Activated CD4-positive, alpha-beta memory T cell treated with anti-CD3 and anti-CD28 coated beads, Interleukin-2, amount 10 ng/mL, durations not matched to agents 7 days and 5 days (primary cell): Measurements from ENCODE around the gene CNTNAP1. TPM values are rescaled to one million over a fixed set of nuclear protein-coding genes. Genes with fewer than 3 reads are reported as not detected.

ENCODE experiments used
- CTCF ChIA-PET: fragments of 350-600 bp; sonication (Branson Sonifier 250); formaldehyde crosslinking; loops from one replicate; lab custom pipeline; 2021; ENCODE audit warnings: antibody characterized with exemption, inconsistent platforms; lab: Charles Lee
- POLR2A ChIA-PET: fragments of 350-600 bp; sonication (Branson Sonifier 250); formaldehyde crosslinking; loops from one replicate; lab custom pipeline; 2021; ENCODE audit warnings: antibody characterized with exemption; lab: Charles Lee
- DNase-seq: peaks from one replicate; pipeline ENCODE4 v3.0.0-alpha.2; 2020
- H3K27ac Mint-ChIP-seq: one replicate; pipeline ENCODE4 v1.8.0; 2021; ENCODE audit warnings: mild to moderate bottlenecking, mixed read lengths
- H3K27me3 Mint-ChIP-seq: one replicate; pipeline ENCODE4 v1.8.0; 2021; ENCODE audit warnings: mixed read lengths
- H3K36me3 Mint-ChIP-seq: one replicate; pipeline ENCODE4 v1.8.0; 2021; ENCODE audit warnings: low read depth, mixed read lengths
- H3K4me1 Mint-ChIP-seq: one replicate; pipeline ENCODE4 v1.8.0; 2021; ENCODE audit warnings: mixed read lengths
- H3K4me3 Mint-ChIP-seq: one replicate; pipeline ENCODE4 v1.8.0; 2021; ENCODE audit warnings: mild to moderate bottlenecking, mixed read lengths
- H3K9me3 Mint-ChIP-seq: one replicate; pipeline ENCODE4 v1.8.0; 2021; ENCODE audit warnings: mixed read lengths
- total RNA-seq, 2 experiments: library from RNA; stranded (reverse); gene quantifications; one replicate each; pipeline ENCODE4 v1.2.3, GENCODE V29; 2021

CNTNAP1 gene
- total RNA-seq, 2 experiments from 2014 or later = 1.2 TPM

- H3K9me3 Mint-ChIP-seq = no peaks in the 10 kb centered on the region
- peaks cover 40% of the 10 kb centered on the region for H3K4me1 Mint-ChIP-seq
- H3K4me3 Mint-ChIP-seq = no peak overlapping the region
- peaks cover 54% of the 10 kb centered on the region for H3K27me3 Mint-ChIP-seq
- CTCF ChIA-PET = interaction anchor here (0.6 to 2.2 kb wide), 4 partner anchors 13 to 96 kb away, joined by 3 to 6 read pairs (median 4); partner anchors contain the start of gene TUBG1
- H3K36me3 Mint-ChIP-seq = no peaks in the 10 kb centered on the region
- no peak overlapping the region for H3K27ac Mint-ChIP-seq
- POLR2A ChIA-PET = interaction anchor here (1.1 kb wide), 1 partner anchor 65 kb away, joined by 4 read pairs; the partner anchor contains the start of genes RETREG3 and TUBG1
- DNase-seq = peak; percentile 22
Observed at GRCh38 chr17:42673885-42674754, 8.2 kb upstream of the CNTNAP1 start.

GRCh38 chr17:42674755-42675347 lies 7.5 kb upstream of the CNTNAP1 start:
- CTCF ChIA-PET = interaction anchor here (0.6 to 2.2 kb wide), 4 partner anchors 14 to 96 kb away, joined by 3 to 6 read pairs (median 4); partner anchors contain the start of gene TUBG1
- peaks cover 46% of the 10 kb centered on the region for H3K4me1 Mint-ChIP-seq
- no peaks in the 10 kb centered on the region for H3K9me3 Mint-ChIP-seq
- H3K4me3 Mint-ChIP-seq = peak overlapping the region; percentile 5
- H3K27ac Mint-ChIP-seq = no peak overlapping the region
- no peak for DNase-seq
- POLR2A ChIA-PET = interaction anchor here (1.1 kb wide), 1 partner anchor 65 kb away, joined by 4 read pairs; the partner anchor contains the start of genes RETREG3 and TUBG1
- peaks cover 49% of the 10 kb centered on the region for H3K27me3 Mint-ChIP-seq
- no peaks in the 10 kb centered on the region for H3K36me3 Mint-ChIP-seq

- Mint-ChIP-seq H3K4me1 (peaks cover 47% of the 10 kb centered on the region), H3K4me3 (no peak overlapping the region), H3K27ac (no peak overlapping the region), H3K36me3 (no peaks in the 10 kb centered on the region), H3K27me3 (peaks cover 49% of the 10 kb centered on the region), H3K9me3 (no peaks in the 10 kb centered on the region)
- DNase-seq = no peak
- ChIA-PET CTCF (interaction anchor here (1.3 to 2.2 kb wide), 2 partner anchors 97 kb away, joined by 3 to 6 read pairs; no protein-coding TSS in a partner anchor), POLR2A (interaction anchor here (1.4 to 4.8 kb wide), 4 partner anchors 9 to 98 kb away, joined by 4 to 36 read pairs (median 4); partner anchors contain the start of genes PSMC3IP, RETREG3, TUBG1 and VPS25)
Observed at GRCh38 chr17:42675348-42675964, 6.9 kb upstream of the CNTNAP1 start.

- ChIA-PET CTCF (interaction anchor here (1.3 kb wide), 1 partner anchor 98 kb away, joined by 3 read pairs; no protein-coding TSS in a partner anchor), POLR2A (interaction anchor here (1.4 to 4.8 kb wide), 4 partner anchors 9 to 98 kb away, joined by 4 to 36 read pairs (median 4); partner anchors contain the start of genes PSMC3IP, RETREG3, TUBG1 and VPS25)
- Mint-ChIP-seq H3K27ac (no peak overlapping the region), H3K36me3 (no peaks in the 10 kb centered on the region), H3K27me3 (peaks cover 46% of the 10 kb centered on the region), H3K9me3 (no peaks in the 10 kb centered on the region), H3K4me3 (peak overlapping the region; percentile 77), H3K4me1 (peaks cover 45% of the 10 kb centered on the region)
- peak; percentile 28 for DNase-seq
Observed at GRCh38 chr17:42675965-42676423, 6.3 kb upstream of the CNTNAP1 start.

- POLR2A ChIA-PET = interaction anchor here (0.6 to 4.8 kb wide), 7 partner anchors 8 to 322 kb away, joined by 3 to 36 read pairs (median 4); partner anchors contain the start of genes PSMC3IP, RETREG3, RPL27 and TUBG1
- peaks cover 45% of the 10 kb centered on the region for H3K27me3 Mint-ChIP-seq
- peak within 1 kb of the TSS; percentile 77 for H3K4me3 Mint-ChIP-seq
- DNase-seq = peak; percentile 31
- H3K36me3 Mint-ChIP-seq = no peaks in the 10 kb centered on the region
- H3K27ac Mint-ChIP-seq = peak within 1 kb of the TSS; percentile 77
- CTCF ChIA-PET = interaction anchor here (1.3 to 4.8 kb wide), 3 partner anchors 67 to 98 kb away, joined by 3 to 62 read pairs (median 14); partner anchors contain the start of genes PSMC3IP, RETREG3 and TUBG1
- H3K9me3 Mint-ChIP-seq = no peaks in the 10 kb centered on the region
- peaks cover 46% of the 10 kb centered on the region for H3K4me1 Mint-ChIP-seq
Observed at GRCh38 chr17:42676424-42677011, 5.8 kb upstream of the CNTNAP1 start, which contains the start of gene PLEKHH3. PLEKHH3 (minus strand) TSS chr17:42676994; CDS start chr17:42676563, 431 bp downstream.

GRCh38 chr17:42677012-42677857 lies 5.1 kb upstream of the CNTNAP1 start:
- no peaks in the 10 kb centered on the region for H3K36me3 Mint-ChIP-seq
- peaks cover 50% of the 10 kb centered on the region for H3K4me1 Mint-ChIP-seq
- POLR2A ChIA-PET = interaction anchor here (0.6 to 4.8 kb wide), 9 partner anchors 8 to 321 kb away, joined by 3 to 36 read pairs (median 5); partner anchors contain the start of genes NAGLU, PSMC3IP, RETREG3 and RPL27
- DNase-seq = peak; percentile 100
- peak overlapping the region; percentile 77 for H3K27ac Mint-ChIP-seq
- no peaks in the 10 kb centered on the region for H3K9me3 Mint-ChIP-seq
- peaks cover 47% of the 10 kb centered on the region for H3K27me3 Mint-ChIP-seq
- peak overlapping the region; percentile 77 for H3K4me3 Mint-ChIP-seq
- CTCF ChIA-PET = interaction anchor here (3.4 to 4.8 kb wide), 2 partner anchors 68 to 98 kb away, joined by 14 to 62 read pairs; partner anchors contain the start of genes PSMC3IP, RETREG3 and TUBG1

GRCh38 chr17:42677921-42678781 lies 4.2 kb upstream of the CNTNAP1 start:
- POLR2A ChIA-PET = interaction anchor here (0.5 to 4.8 kb wide), 13 partner anchors 8 to 148 kb away, joined by 3 to 36 read pairs (median 5); partner anchors contain the start of genes MLX, NAGLU, PSMC3IP and RETREG3
- peak overlapping the region; percentile 78 for H3K27ac Mint-ChIP-seq
- peaks cover 49% of the 10 kb centered on the region for H3K27me3 Mint-ChIP-seq
- DNase-seq = peak; percentile 84
- H3K4me3 Mint-ChIP-seq = peak overlapping the region; percentile 77
- peaks cover 58% of the 10 kb centered on the region for H3K4me1 Mint-ChIP-seq
- H3K36me3 Mint-ChIP-seq = no peaks in the 10 kb centered on the region
- CTCF ChIA-PET = interaction anchor here (0.5 to 4.8 kb wide), 3 partner anchors 69 to 184 kb away, joined by 3 to 62 read pairs (median 14); partner anchors contain the start of genes PSMC3IP, RETREG3 and TUBG1
- no peaks in the 10 kb centered on the region for H3K9me3 Mint-ChIP-seq

GRCh38 chr17:42678951-42679491 lies 3.3 kb upstream of the CNTNAP1 start:
- Mint-ChIP-seq H3K9me3 (no peaks in the 10 kb centered on the region), H3K27ac (peak overlapping the region; percentile 78), H3K36me3 (no peaks in the 10 kb centered on the region), H3K27me3 (peaks cover 54% of the 10 kb centered on the region), H3K4me1 (peaks cover 60% of the 10 kb centered on the region), H3K4me3 (peak overlapping the region; percentile 77)
- peak; percentile 35 for DNase-seq
- ChIA-PET CTCF (interaction anchor here (0.5 to 4.8 kb wide), 7 partner anchors 12 to 319 kb away, joined by 3 to 62 read pairs (median 4); partner anchors contain the start of genes PSMC3IP, RETREG3, RPL27 and TUBG1), POLR2A (interaction anchor here (0.9 to 4.8 kb wide), 10 partner anchors 9 to 112 kb away, joined by 3 to 36 read pairs (median 6); partner anchors contain the start of genes MLX, PSMC3IP, RETREG3 and TUBG1)

GRCh38 chr17:42679492-42680330 lies 2.6 kb upstream of the CNTNAP1 start:
- Mint-ChIP-seq H3K36me3 (no peaks in the 10 kb centered on the region), H3K4me1 (peaks cover 55% of the 10 kb centered on the region), H3K27me3 (peaks cover 53% of the 10 kb centered on the region), H3K9me3 (no peaks in the 10 kb centered on the region), H3K27ac (peak overlapping the region; percentile 78), H3K4me3 (peak overlapping the region; percentile 77)
- ChIA-PET CTCF (interaction anchor here (0.8 to 4.8 kb wide), 7 partner anchors 12 to 319 kb away, joined by 3 to 62 read pairs (median 4); partner anchors contain the start of genes PSMC3IP, RETREG3, RPL27 and TUBG1), POLR2A (interaction anchor here (0.9 to 4.8 kb wide), 9 partner anchors 9 to 113 kb away, joined by 3 to 36 read pairs (median 8); partner anchors contain the start of genes MLX, PSMC3IP, RETREG3 and TUBG1)
- peak; percentile 80 for DNase-seq
